Endothelial cell of umbilical vein (primary cell): ENCODE data around the gene ZNF850. TPM values are rescaled to one million over a fixed set of nuclear protein-coding genes. Genes with fewer than 3 reads are reported as not detected.

ENCODE experiments used
- BruUV-seq: library from RNA; stranded (reverse); fragments of 400-500 nt; replicated peaks from 2 replicates; lab custom pipeline; 2021; lab: Mats Ljungman, UMichigan
- CTCF ChIA-PET: fragments of 300-600, 350-600 bp; sonication (Branson Sonifier 250); formaldehyde crosslinking; loops from one replicate; lab custom pipeline; 2021; ENCODE audit warnings: antibody characterized with exemption, inconsistent platforms; lab: Charles Lee
- POLR2A ChIA-PET: fragments of 300-600, 350-600 bp; sonication (Branson Sonifier 250); formaldehyde crosslinking; loops from one replicate; lab custom pipeline; 2021; ENCODE audit warnings: antibody characterized with exemption, inconsistent platforms; lab: Charles Lee
- DNase-seq: peaks from one replicate; pipeline ENCODE4 v3.0.0-alpha.2; 2011; ENCODE audit warnings: low read depth, low spot score
- FAIRE-seq: peaks from 2 replicates; lab custom pipeline; 2011; peaks lifted over from hg19 to GRCh38; lab: Jason Lieb, UNC
- H2AFZ ChIP-seq: 2 replicates; pipeline ENCODE4 v1.6.0; 2012; ENCODE audit warnings: low read depth, low read length, control low read depth, inconsistent platforms
- H3K27ac ChIP-seq: 2 replicates; pipeline ENCODE4 v1.5.1; 2011; ENCODE audit warnings: low read depth, mild to moderate bottlenecking, control low read depth, low read length, moderate library complexity; ENCODE audit not compliant: insufficient read depth
- H3K27me3 ChIP-seq, 2 experiments: 2 replicates each; pipeline versions ENCODE4 v1.6.0 to v1.6.1; 2011; ENCODE audit warnings: low read length in 2 of 2, mixed read lengths in 1 of 2; ENCODE audit not compliant: control insufficient read depth in 2 of 2, insufficient read depth in 2 of 2
- H3K36me3 ChIP-seq, 2 experiments: 2 replicates in 1 of 2; 3 replicates in 1 of 2; pipeline ENCODE4 v1.5.1; 2011; ENCODE audit warnings: low read length in 2 of 2, mild to moderate bottlenecking in 1 of 2, moderate library complexity in 1 of 2; ENCODE audit not compliant: control insufficient read depth in 2 of 2, insufficient read depth in 2 of 2; ENCODE audit errors: extremely low read depth in 1 of 2
- H3K4me1 ChIP-seq: 3 replicates; pipeline ENCODE4 v1.5.1; 2011; ENCODE audit warnings: mild to moderate bottlenecking, low read length; ENCODE audit not compliant: control insufficient read depth, insufficient read depth; ENCODE audit errors: extremely low read depth
- H3K4me2 ChIP-seq: 2 replicates; pipeline ENCODE4 v1.6.1; 2011; ENCODE audit warnings: low read length, control low read depth, mixed read lengths; ENCODE audit not compliant: insufficient read depth
- H3K4me3 ChIP-seq, 3 experiments: fragments of 200-600 bp in 1 of 3; sonication (generic), shearing (Covaris generic) in 1 of 3; replicated peaks in 1 of 3; 2 replicates each; pipeline ENCODE4 v1.5.1; 2011 to 2016; ENCODE audit warnings: control low read depth in 3 of 3, low read length in 3 of 3, mild to moderate bottlenecking in 2 of 3, inconsistent platforms in 1 of 3, low read depth in 1 of 3, moderate library complexity in 1 of 3; ENCODE audit not compliant: insufficient read depth in 1 of 3
- H3K79me2 ChIP-seq: 2 replicates; pipeline ENCODE4 v1.6.0; 2012; ENCODE audit warnings: low read length, inconsistent platforms; ENCODE audit not compliant: control insufficient read depth, insufficient read depth
- H3K9ac ChIP-seq: replicated peaks from 2 replicates; pipeline ENCODE3; 2011; ENCODE audit warnings: low read length, control low read depth; ENCODE audit not compliant: insufficient read depth; ENCODE audit errors: extremely low read depth
- H3K9me1 ChIP-seq: replicated peaks from 3 replicates; pipeline ENCODE4 v1.6.0; 2011; ENCODE audit warnings: mild to moderate bottlenecking, low read length; ENCODE audit not compliant: control insufficient read depth, insufficient read depth; ENCODE audit errors: extremely low read depth
- H3K9me3 ChIP-seq: replicated peaks from 2 replicates; pipeline ENCODE4 v1.5.1; 2012; ENCODE audit warnings: low read length, inconsistent platforms; ENCODE audit not compliant: control insufficient read depth, insufficient read depth
- H4K20me1 ChIP-seq: replicated peaks from 2 replicates; pipeline ENCODE3; 2011; ENCODE audit warnings: mild to moderate bottlenecking, low read length; ENCODE audit not compliant: control insufficient read depth, insufficient read depth; ENCODE audit errors: extremely low read depth
- CTCF ChIP-seq, 2 donors: IDR thresholded peaks; 1 replicate in 1 of 2; 2 replicates in 1 of 2; pipeline ENCODE4 v1.5.1; 2011; ENCODE audit warnings: low read length in 2 of 2, mild to moderate bottlenecking in 2 of 2, moderate library complexity in 2 of 2, control low read depth in 1 of 2, inconsistent platforms in 1 of 2, low read depth in 1 of 2; ENCODE audit not compliant: insufficient read depth in 1 of 2; ENCODE audit errors: extremely low read depth in 1 of 2
- EZH2 ChIP-seq: IDR thresholded peaks from 2 replicates; pipeline ENCODE4 v1.6.1; 2012; ENCODE audit warnings: borderline replicate concordance, low read depth, mild to moderate bottlenecking, moderate library complexity, low read length, inconsistent platforms; ENCODE audit not compliant: severe bottlenecking
- FOS ChIP-seq: IDR thresholded peaks from 2 replicates; pipeline ENCODE4 v1.6.1; 2011; ENCODE audit warnings: mild to moderate bottlenecking, low read length, moderate library complexity, borderline replicate concordance; ENCODE audit not compliant: insufficient read depth
- GATA2 ChIP-seq: IDR thresholded peaks from 2 replicates; pipeline ENCODE4 v1.7.0; 2011; ENCODE audit warnings: low read depth, mild to moderate bottlenecking, moderate library complexity, mixed read lengths, low read length; ENCODE audit not compliant: insufficient read length, insufficient read depth
- JUN ChIP-seq: IDR thresholded peaks from 2 replicates; pipeline ENCODE4 v1.6.1; 2011; ENCODE audit warnings: borderline replicate concordance, low read depth; ENCODE audit not compliant: insufficient read length, insufficient read depth
- MAX ChIP-seq: IDR thresholded peaks from 2 replicates; pipeline ENCODE4 v1.6.1; 2011; ENCODE audit not compliant: insufficient read depth, insufficient read length
- MYC ChIP-seq: IDR thresholded peaks from one replicate; pipeline ENCODE4 v1.6.1; 2011; ENCODE audit warnings: mild to moderate bottlenecking, low read depth, low read length
- POLR2A ChIP-seq: IDR thresholded peaks from 2 replicates; pipeline ENCODE4 v1.6.1; 2012; ENCODE audit warnings: low read depth, mild to moderate bottlenecking, control low read depth, low read length
- POLR2AphosphoS5 ChIP-seq: IDR thresholded peaks from 2 replicates; pipeline ENCODE4 v1.6.1; 2012; ENCODE audit warnings: low read depth, mild to moderate bottlenecking, control low read depth, low read length, moderate library complexity; ENCODE audit not compliant: insufficient read depth
- dilution Hi-C: fragments of 300-500 bp; cut with MboI; formaldehyde crosslinking; loops from one replicate; pipeline ENCODE4 v1.15.0; 2019; ENCODE audit warnings: low sequenced_read_pairs; ENCODE audit not compliant: extremely low pct_ligation_motif_present
- intact Hi-C: fragments of 100-400 bp; cut with micrococcal nuclease; formaldehyde crosslinking; loops from one replicate; pipeline ENCODE4 v1.10.0; 2022
- polyA plus RNA-seq, 4 experiments: library from polyadenylated mRNA; depleted of rRNA in 3 of 4; stranded (reverse) in 3 of 4; unstranded in 1 of 4; fragments of >200 nt; gene quantifications; 2 replicates each; pipeline versions ENCODE4 v1.2.1 to v1.2.3, GENCODE V29; 2011 to 2012; ENCODE audit warnings: missing spikeins in 1 of 4
- total RNA-seq: library from RNA; stranded (reverse); gene quantifications from 2 replicates; pipeline ENCODE4 v1.2.3, GENCODE V29; 2021

ZNF850 gene
- total and polyA plus RNA-seq, 2 donors (not counting 3 experiments of a cell fraction or from before 2014, with no cell fraction given), result 0.98 to 4.5 TPM

GRCh38 chr19:36679455-36679854 is 93.2 kb downstream of the ZNF850 start:
- no peak overlapping the region for H3K4me3 ChIP-seq
- POLR2A ChIA-PET, result no interaction called here
- no peak overlapping the region for H2AFZ ChIP-seq
- H3K36me3 ChIP-seq, result no peaks in the 10 kb centered on the region
- no peaks in the 10 kb centered on the region for H3K79me2 ChIP-seq
- no peaks in the 10 kb centered on the region for H3K9me1 ChIP-seq
- H3K4me1 ChIP-seq, result no peaks in the 10 kb centered on the region
- no peaks in the 10 kb centered on the region for H3K9me3 ChIP-seq
- BruUV-seq, result no TSS peak
- no peak overlapping the region for H3K27ac ChIP-seq
- H3K27me3 ChIP-seq, result no peaks in the 10 kb centered on the region
- dilution Hi-C loops, result no loop called here
- no peak overlapping the region for H3K9ac ChIP-seq
- FAIRE-seq, result no peak
- intact Hi-C loops, result no loop called here
- CTCF ChIA-PET, result no interaction called here
- TF ChIP-seq CTCF (IDR thresholded peaks at IDR 0.05; ENCODE audit: extremely low read depth in 1 of 2, insufficient read depth in 1 of 2, low read depth in 1 of 2, low read length in 2 of 2) (no peak), JUN (no peak), EZH2 (no peak), POLR2A (no peak)
- H3K4me2 ChIP-seq, result no peak overlapping the region
- no peaks in the 10 kb centered on the region for H4K20me1 ChIP-seq
- DNase-seq, result no peak

GRCh38 chr19:36674201-36674600 is 98.4 kb downstream of the ZNF850 start:
- no peaks in the 10 kb centered on the region for H3K36me3 ChIP-seq
- intact Hi-C loops, result no loop called here
- H3K27ac ChIP-seq, result no peak overlapping the region
- DNase-seq (no peak), FAIRE-seq (no peak)
- no peak overlapping the region for H2AFZ ChIP-seq
- ChIA-PET CTCF (no interaction called here), POLR2A (no interaction called here)
- H3K4me3 ChIP-seq, result no peak overlapping the region
- no peaks in the 10 kb centered on the region for H4K20me1 ChIP-seq
- H3K9ac ChIP-seq, result no peak overlapping the region
- H3K9me1 ChIP-seq, result no peaks in the 10 kb centered on the region
- H3K9me3 ChIP-seq, result no peaks in the 10 kb centered on the region
- no peak overlapping the region for H3K4me2 ChIP-seq
- dilution Hi-C loops, result no loop called here
- TF ChIP-seq POLR2AphosphoS5 (no peak), JUN (no peak), EZH2 (no peak), CTCF (IDR thresholded peaks at IDR 0.05; ENCODE audit: extremely low read depth in 1 of 2, insufficient read depth in 1 of 2, low read depth in 1 of 2, low read length in 2 of 2) (no peak), MYC (no peak), GATA2 (no peak), POLR2A (no peak), FOS (no peak), MAX (no peak)
- no TSS peak for BruUV-seq
- H3K4me1 ChIP-seq, result no peaks in the 10 kb centered on the region
- no peaks in the 10 kb centered on the region for H3K27me3 ChIP-seq
- H3K79me2 ChIP-seq, result no peaks in the 10 kb centered on the region
